AG08395 (cell line): ENCODE results near the gene GNB5.

Experiments used
- DNase-seq: peaks from one replicate; pipeline ENCODE4 v3.0.0; 2012; ENCODE audit warnings: mixed read lengths, low spot score

Gene GNB5

GRCh38 chr15:52143873-52144272 lies 47.3 kb downstream of the GNB5 start:
- peak; percentile 89 for DNase-seq

GRCh38 chr15:52140646-52141045 lies 50.5 kb downstream of the GNB5 start:
- no peak for DNase-seq

- DNase-seq = peak; percentile 76
Observed at GRCh38 chr15:52139599-52140462, 51.4 kb downstream of the GNB5 start.

- DNase-seq = no peak
Observed at GRCh38 chr15:52137432-52138357, 53.5 kb downstream of the GNB5 start.

GRCh38 chr15:52136442-52136980 lies 54.7 kb downstream of the GNB5 start:
- DNase-seq = no peak

- no peak for DNase-seq
Observed at GRCh38 chr15:52134502-52135144, 56.6 kb downstream of the GNB5 start.

- no peak for DNase-seq
Observed at GRCh38 chr15:52133510-52134220, 57.5 kb downstream of the GNB5 start.

GRCh38 chr15:52132066-52132465 lies 59.1 kb downstream of the GNB5 start:
- DNase-seq = no peak

GRCh38 chr15:52128568-52128967 lies 62.6 kb downstream of the GNB5 start:
- no peak for DNase-seq

GRCh38 chr15:52124270-52124880 lies 66.8 kb downstream of the GNB5 start:
- peak; percentile 40 for DNase-seq

GRCh38 chr15:52121896-52122295 lies 69.3 kb downstream of the GNB5 start:
- no peak for DNase-seq

GRCh38 chr15:52121006-52121405 lies 70.2 kb downstream of the GNB5 start:
- no peak for DNase-seq

- DNase-seq = no peak
Observed at GRCh38 chr15:52120488-52120887, 70.7 kb downstream of the GNB5 start.

- no peak for DNase-seq
Observed at GRCh38 chr15:52118969-52119749, 72.0 kb downstream of the GNB5 start.

- DNase-seq = no peak
Observed at GRCh38 chr15:52117549-52117948, 73.6 kb downstream of the GNB5 start.

- no peak for DNase-seq
Observed at GRCh38 chr15:52115598-52116427, 75.4 kb downstream of the GNB5 start.

GRCh38 chr15:52114261-52115055 lies 76.7 kb downstream of the GNB5 start:
- no peak for DNase-seq

- DNase-seq = no peak
Observed at GRCh38 chr15:52113708-52114107, 77.5 kb downstream of the GNB5 start.
